Measurements from ENCODE around the gene PDXDC1. TPM values are rescaled to one million over a fixed set of nuclear protein-coding genes. Genes with fewer than 3 reads are reported as not detected.
A peak's percentile ranks its signal among the peaks of the same experiment; 100 is the strongest.
"Not testable (repeated sequence)": the region's sequence is repeated elsewhere in the genome, so short reads cannot be mapped to it uniquely, and the experiment has no call there.

Gene PDXDC1
- total RNA-seq, 2 experiments from 2014 or later: 44.6 to 45.0 TPM

- peak; percentile 40 for TF ChIP-seq CTCF (IDR thresholded peaks at IDR 0.05)
- H3K36me3 Mint-ChIP-seq (ENCODE audit: low read depth): peaks cover 5% of the 10 kb centered on the region
- intact Hi-C loops (cut with micrococcal nuclease): no loop called here
- H3K4me1 Mint-ChIP-seq (ENCODE audit: low read depth): peaks cover 19% of the 10 kb centered on the region
- ATAC-seq (peak; percentile 69), DNase-seq (peak; percentile 79)
- peak overlapping the region; percentile 75 for H3K27ac Mint-ChIP-seq
- ChIA-PET CTCF (no interaction called here), POLR2A (interaction anchor here (1.0 kb wide), 1 partner anchor 677 kb away, joined by 3 read pairs; no protein-coding TSS in a partner anchor)
- H3K4me3 Mint-ChIP-seq: peak overlapping the region; percentile 82
- no peaks in the 10 kb centered on the region for H3K9me3 Mint-ChIP-seq
- H3K27me3 Mint-ChIP-seq: no peaks in the 10 kb centered on the region
Observed at GRCh38 chr16:15055141-15056053, 80.6 kb downstream of the PDXDC1 start.

DNA sequence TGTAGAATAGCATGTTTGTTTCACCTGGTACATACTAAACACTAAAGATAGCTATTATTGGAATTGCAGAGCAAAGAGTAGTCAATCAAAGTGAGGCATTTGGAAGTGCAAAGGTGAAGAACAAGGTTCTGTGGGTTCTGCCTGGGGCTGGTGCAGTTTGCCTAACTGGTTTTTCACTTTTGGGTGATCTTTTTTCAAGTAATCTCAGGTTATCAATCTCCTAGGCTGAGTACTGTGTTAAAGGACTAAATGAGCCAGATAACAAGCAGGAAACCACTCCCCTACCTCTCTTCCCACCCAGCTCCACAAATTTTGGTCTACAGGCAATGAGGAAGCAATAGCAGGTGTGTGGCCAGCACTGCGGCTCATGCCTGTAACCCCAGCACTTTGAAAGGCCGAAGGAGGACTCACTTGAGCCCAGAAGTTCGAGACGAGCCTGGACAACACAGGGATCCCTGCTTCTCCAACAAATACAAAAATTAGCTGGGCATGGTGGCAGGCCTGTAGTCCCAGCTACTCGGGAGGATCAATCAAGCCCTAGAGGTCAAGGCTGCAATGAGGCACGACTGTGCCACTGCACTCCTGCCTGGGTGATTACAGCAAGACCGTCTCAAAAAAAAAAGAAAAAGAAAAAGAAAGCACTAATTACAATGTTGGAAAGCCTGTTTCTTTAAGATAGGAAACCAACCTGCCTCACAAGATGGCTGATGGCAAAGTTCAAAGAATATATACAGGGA lies 83.0 kb downstream of the PDXDC1 start:
- no peak for ATAC-seq
- peaks cover 25% of the 10 kb centered on the region for H3K4me1 Mint-ChIP-seq (ENCODE audit: low read depth)
- no peak for DNase-seq
- no peak overlapping the region for H3K27ac Mint-ChIP-seq
- POLR2A ChIA-PET: no interaction called here
- peaks cover 23% of the 10 kb centered on the region for H3K36me3 Mint-ChIP-seq (ENCODE audit: low read depth)
- CTCF ChIA-PET: interaction anchor here (1.1 kb wide), 1 partner anchor 14 kb away, joined by 6 read pairs; no protein-coding TSS in a partner anchor
- no peak for TF ChIP-seq CTCF (IDR thresholded peaks at IDR 0.05)
- intact Hi-C loops (cut with micrococcal nuclease): no loop called here
- H3K4me3 Mint-ChIP-seq: no peak overlapping the region
- no peaks in the 10 kb centered on the region for H3K9me3 Mint-ChIP-seq
- no peaks in the 10 kb centered on the region for H3K27me3 Mint-ChIP-seq

DNA sequence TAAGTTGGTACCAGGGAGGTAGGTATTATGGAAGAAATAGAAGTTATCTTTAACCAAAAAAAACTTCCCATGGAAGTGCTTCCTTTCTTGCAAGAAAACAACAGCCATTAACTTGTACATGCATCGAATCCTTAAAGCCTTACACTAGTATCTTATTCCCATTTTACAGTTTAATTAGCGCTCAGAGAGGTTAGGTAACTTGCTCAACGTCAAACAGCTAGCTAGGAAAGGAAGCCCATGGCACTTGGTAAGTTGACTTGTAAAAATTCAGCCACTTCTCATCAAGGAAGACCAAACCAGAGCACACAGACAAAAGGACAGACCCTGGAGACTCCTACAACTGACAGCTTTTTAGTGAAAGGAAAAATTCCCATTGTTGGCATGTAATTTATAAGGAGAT lies 84.5 kb downstream of the PDXDC1 start:
- Mint-ChIP-seq H3K27ac (no peak overlapping the region), H3K36me3 (ENCODE audit: low read depth) (peaks cover 28% of the 10 kb centered on the region), H3K4me3 (no peak overlapping the region), H3K4me1 (ENCODE audit: low read depth) (peaks cover 21% of the 10 kb centered on the region), H3K27me3 (no peaks in the 10 kb centered on the region), H3K9me3 (no peaks in the 10 kb centered on the region)
- no peak for TF ChIP-seq CTCF (IDR thresholded peaks at IDR 0.05)
- CTCF ChIA-PET: no interaction called here
- intact Hi-C loops (cut with micrococcal nuclease): no loop called here
- POLR2A ChIA-PET: no interaction called here
- ATAC-seq: no peak
- no peak for DNase-seq

DNA sequence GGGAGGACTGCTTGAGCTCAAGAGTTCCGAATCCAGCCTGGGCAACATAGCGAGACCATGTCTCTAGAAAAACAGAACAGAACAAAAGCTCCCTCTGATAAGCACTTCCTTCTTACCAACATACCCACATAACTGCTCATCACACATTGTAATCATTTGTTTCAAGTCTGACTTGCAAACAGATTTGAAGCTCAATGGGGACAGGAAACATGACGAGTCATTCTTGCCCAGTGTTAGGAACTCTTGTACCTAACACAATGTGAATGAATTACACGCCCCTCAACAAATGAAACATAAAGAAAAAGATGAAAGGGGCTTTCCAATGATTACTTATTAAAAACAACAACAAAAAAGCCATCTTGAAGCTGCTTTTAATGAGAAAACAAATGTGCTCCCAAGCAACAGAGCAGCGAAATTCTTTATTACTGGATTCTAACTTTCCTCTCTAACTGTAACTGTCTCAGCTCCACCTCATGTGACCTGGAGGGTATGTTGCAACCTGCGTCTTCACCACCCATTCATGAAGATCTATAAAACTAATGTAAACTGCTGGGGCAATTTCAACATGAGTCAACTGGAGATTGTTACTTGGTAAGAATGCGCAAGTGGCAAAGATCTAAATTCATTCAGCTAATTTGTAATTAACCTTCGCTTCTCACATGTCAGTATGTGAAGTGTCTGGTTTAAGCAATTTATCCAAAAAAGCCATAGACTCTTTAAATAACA lies 87.4 kb downstream of the PDXDC1 start:
- ATAC-seq: peak; percentile 67
- H3K9me3 Mint-ChIP-seq; H3K4me3 Mint-ChIP-seq; H3K27me3 Mint-ChIP-seq; DNase-seq; intact Hi-C loops (cut with micrococcal nuclease); H3K4me1 Mint-ChIP-seq (ENCODE audit: low read depth): not testable (repeated sequence)
- ChIA-PET CTCF (interaction anchor here (2.9 kb wide), 1 partner anchor 10 kb away, joined by 14 read pairs; no protein-coding TSS in a partner anchor), POLR2A (interaction anchor here (0.7 kb wide), 1 partner anchor 13 kb away, joined by 4 read pairs; no protein-coding TSS in a partner anchor)
- Mint-ChIP-seq H3K27ac (peak overlapping the region; percentile 53), H3K36me3 (ENCODE audit: low read depth) (peaks cover 38% of the 10 kb centered on the region)

GRCh38 chr16:15065961-15066360 lies 91.1 kb downstream of the PDXDC1 start:
- H3K9me3 Mint-ChIP-seq; CTCF ChIA-PET; ATAC-seq; POLR2A ChIA-PET; DNase-seq; H3K4me3 Mint-ChIP-seq; H3K27ac Mint-ChIP-seq; H3K27me3 Mint-ChIP-seq; H3K4me1 Mint-ChIP-seq (ENCODE audit: low read depth); intact Hi-C loops (cut with micrococcal nuclease): not testable (repeated sequence)
- H3K36me3 Mint-ChIP-seq (ENCODE audit: low read depth): peaks cover 36% of the 10 kb centered on the region

GRCh38 chr16:15066690-15067089 lies 91.9 kb downstream of the PDXDC1 start:
- DNase-seq; H3K9me3 Mint-ChIP-seq; H3K4me1 Mint-ChIP-seq (ENCODE audit: low read depth); H3K4me3 Mint-ChIP-seq; intact Hi-C loops (cut with micrococcal nuclease); ATAC-seq; H3K27ac Mint-ChIP-seq; POLR2A ChIA-PET; H3K27me3 Mint-ChIP-seq; CTCF ChIA-PET: not testable (repeated sequence)
- H3K36me3 Mint-ChIP-seq (ENCODE audit: low read depth): peaks cover 33% of the 10 kb centered on the region

DNA sequence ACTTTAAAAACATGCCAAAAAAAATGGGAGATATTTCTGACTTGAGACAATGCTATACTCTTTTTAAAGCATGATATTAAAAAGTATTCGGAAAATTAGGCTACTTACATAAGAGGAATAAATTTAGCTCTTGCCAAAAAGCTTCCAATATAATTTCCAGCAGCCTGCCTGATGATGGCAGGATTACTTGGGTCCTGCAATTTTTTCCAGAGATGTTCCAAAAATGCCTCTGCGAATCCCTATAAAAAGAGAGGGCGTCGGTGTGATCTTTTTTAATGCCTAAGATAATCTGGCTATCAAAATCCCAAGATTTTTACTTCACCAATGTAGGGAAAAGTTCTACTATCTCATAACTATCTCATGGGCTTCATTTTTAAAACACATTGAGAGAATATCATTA lies 96.2 kb downstream of the PDXDC1 start:
- H3K4me1 Mint-ChIP-seq (ENCODE audit: low read depth); H3K4me3 Mint-ChIP-seq; H3K27ac Mint-ChIP-seq; POLR2A ChIA-PET; DNase-seq; H3K27me3 Mint-ChIP-seq; H3K9me3 Mint-ChIP-seq; ATAC-seq; intact Hi-C loops (cut with micrococcal nuclease): not testable (repeated sequence)
- peaks cover 36% of the 10 kb centered on the region for H3K36me3 Mint-ChIP-seq (ENCODE audit: low read depth)
- CTCF ChIA-PET: interaction anchor here (1.2 kb wide), 1 partner anchor 18 kb away, joined by 3 read pairs; no protein-coding TSS in a partner anchor

Data from activated CD8-positive, alpha-beta T cell treated with anti-CD3 and anti-CD28 coated beads for 36 hours (primary cell).